GM20000 (cell line): Measurements from ENCODE around the gene MAGEA4.

Source experiments
- DNase-seq: peaks from one replicate; pipeline ENCODE4 v3.0.0; 2012; ENCODE audit warnings: low spot score
- TF ChIP-seq, protein P1 (sequence below): IDR thresholded peaks from 2 replicates; pipeline ENCODE4 v1.5.1; 2012; ENCODE audit warnings: mild to moderate bottlenecking, control low read depth; ENCODE audit errors: extremely low read depth, missing control alignments

MAGEA4 gene

DNA sequence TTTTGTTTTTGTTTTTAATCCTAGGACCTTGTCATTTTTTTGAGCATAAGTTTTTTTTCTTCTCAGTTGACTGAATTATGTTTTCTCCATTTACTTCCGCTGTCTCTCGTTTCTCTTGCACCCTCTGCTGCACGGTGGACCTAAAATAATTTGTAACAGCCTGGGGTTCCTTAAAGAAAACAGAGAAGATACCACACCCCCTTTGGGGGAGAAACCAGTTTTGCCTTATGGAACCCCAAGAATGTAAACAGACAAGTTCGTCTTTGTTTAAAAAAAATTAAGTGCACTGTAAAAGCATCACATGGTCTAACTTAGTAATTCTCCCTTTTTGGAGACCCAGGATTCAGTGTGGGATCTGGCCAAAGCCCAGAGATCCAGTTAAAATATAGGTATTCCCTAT is 32.8 kb upstream of the MAGEA4 start:
- TF ChIP-seq, protein P1, sequence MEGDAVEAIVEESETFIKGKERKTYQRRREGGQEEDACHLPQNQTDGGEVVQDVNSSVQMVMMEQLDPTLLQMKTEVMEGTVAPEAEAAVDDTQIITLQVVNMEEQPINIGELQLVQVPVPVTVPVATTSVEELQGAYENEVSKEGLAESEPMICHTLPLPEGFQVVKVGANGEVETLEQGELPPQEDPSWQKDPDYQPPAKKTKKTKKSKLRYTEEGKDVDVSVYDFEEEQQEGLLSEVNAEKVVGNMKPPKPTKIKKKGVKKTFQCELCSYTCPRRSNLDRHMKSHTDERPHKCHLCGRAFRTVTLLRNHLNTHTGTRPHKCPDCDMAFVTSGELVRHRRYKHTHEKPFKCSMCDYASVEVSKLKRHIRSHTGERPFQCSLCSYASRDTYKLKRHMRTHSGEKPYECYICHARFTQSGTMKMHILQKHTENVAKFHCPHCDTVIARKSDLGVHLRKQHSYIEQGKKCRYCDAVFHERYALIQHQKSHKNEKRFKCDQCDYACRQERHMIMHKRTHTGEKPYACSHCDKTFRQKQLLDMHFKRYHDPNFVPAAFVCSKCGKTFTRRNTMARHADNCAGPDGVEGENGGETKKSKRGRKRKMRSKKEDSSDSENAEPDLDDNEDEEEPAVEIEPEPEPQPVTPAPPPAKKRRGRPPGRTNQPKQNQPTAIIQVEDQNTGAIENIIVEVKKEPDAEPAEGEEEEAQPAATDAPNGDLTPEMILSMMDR: no peak
- no peak for DNase-seq

DNA sequence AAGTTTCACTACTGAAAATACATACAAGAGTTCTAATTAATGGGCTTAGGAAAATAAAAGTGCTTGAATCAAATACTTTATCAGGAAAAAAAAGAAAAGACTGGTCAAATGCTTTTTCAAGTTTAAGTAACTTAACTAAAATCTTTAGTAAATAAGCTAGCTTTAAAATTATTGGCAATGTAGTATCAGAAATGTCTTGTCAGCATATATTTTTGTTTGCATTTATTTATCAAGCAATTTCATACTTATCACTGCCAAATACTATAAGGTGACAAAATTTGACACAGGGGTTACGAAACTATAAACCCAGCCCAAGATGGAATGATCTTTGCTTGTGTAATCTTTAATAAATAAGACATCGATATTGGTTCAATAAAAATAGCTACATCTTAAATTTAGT is 31.8 kb upstream of the MAGEA4 start:
- TF ChIP-seq, protein P1: no peak
- no peak for DNase-seq

DNA sequence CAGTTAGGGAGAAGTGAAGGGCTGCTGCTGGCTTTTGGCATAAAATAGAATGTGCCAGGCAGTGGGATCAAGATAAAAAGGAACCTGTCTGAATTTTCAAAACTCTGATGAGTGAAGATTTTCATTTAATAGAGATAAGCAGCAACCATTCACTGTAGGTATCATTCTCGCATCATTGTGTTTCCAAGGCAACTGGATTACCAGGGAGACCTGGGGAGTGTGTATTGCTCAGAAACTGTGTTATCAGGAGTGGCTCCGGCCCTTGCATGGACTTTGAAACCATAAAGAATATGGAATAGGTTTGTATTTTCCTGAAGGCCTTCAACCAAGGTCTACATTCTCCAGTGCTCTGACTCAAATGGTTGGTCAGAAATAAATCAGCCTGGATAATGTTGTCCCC is 23.3 kb upstream of the MAGEA4 start:
- no peak for DNase-seq

DNA sequence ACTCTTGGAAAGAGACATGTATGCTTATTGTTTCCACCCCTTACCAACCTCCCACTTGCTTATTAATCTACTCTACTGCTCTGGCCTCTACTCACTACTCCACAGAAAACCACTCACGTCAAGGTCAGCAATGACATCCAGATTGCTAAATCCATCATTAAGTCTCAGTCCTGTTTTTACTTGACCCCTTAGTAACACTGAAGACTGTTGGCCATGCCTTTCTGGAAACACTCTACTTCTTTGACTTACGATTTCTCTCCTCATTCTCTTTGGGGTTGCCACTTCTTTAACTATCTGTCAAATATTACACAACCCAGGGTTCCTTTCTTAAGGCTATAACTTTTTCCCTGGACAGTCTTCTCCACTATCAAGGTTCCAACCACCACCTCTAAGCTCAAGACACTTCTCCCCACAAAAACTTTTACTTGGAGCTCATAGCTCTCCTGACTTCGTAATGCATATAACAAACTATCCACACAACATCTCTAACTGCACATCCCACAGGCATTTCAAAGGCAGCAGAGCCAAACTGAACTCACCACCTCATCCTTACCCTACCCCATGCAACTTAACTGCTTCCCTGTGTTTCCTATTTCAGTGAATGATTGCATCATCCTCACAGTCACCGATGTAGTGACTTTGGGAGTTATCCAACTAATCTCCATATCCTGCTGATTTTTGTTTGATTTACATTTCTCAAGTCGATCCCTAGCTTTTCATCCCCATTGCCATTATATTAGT is 15.8 kb upstream of the MAGEA4 start:
- TF ChIP-seq, protein P1: no peak
- DNase-seq: no peak

More for the DNA sequence above, 23.3 kb upstream of the MAGEA4 start:
- TF ChIP-seq, protein P1: no peak

DNA sequence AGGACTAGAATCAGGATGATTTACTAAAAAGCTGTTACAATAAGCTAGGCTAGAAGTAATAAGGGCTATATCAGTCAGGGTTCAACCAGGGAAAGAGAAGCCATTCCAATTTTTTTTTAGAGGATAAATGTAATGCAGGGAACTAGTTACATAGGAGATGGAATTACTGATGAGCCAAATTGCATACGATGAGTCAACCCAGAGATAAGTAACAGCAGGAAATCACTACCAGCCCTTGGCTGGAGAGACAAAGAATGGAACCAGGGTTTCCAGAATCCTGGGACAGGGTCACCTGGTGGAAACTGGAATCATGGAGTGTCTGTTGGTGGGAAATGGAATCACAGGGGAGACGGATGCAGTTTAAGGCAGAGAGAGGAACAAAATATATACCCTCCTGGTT is 13.1 kb upstream of the MAGEA4 start:
- DNase-seq: no peak
- TF ChIP-seq, protein P1: no peak

DNA sequence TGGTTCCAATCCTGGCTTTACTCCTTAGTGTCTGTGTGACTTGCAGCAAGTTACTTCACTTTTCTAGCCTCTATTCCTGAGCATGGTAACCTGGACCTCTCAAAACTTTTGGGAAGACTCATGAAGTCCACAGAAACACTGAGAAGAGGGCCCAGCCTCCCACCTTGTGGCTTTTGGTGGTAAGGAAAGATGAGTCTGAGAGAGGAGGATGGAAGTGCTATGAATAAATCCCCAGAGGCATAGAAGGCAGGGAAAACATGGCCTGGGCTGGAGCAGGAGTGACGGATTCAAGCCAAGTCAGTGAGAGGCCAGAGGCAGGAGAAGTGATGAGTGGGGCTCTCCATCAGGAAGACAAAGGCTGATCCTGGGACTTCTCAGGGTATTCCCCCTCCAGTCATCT is 10.9 kb upstream of the MAGEA4 start:
- DNase-seq: no peak
- TF ChIP-seq, protein P1: no peak

DNA sequence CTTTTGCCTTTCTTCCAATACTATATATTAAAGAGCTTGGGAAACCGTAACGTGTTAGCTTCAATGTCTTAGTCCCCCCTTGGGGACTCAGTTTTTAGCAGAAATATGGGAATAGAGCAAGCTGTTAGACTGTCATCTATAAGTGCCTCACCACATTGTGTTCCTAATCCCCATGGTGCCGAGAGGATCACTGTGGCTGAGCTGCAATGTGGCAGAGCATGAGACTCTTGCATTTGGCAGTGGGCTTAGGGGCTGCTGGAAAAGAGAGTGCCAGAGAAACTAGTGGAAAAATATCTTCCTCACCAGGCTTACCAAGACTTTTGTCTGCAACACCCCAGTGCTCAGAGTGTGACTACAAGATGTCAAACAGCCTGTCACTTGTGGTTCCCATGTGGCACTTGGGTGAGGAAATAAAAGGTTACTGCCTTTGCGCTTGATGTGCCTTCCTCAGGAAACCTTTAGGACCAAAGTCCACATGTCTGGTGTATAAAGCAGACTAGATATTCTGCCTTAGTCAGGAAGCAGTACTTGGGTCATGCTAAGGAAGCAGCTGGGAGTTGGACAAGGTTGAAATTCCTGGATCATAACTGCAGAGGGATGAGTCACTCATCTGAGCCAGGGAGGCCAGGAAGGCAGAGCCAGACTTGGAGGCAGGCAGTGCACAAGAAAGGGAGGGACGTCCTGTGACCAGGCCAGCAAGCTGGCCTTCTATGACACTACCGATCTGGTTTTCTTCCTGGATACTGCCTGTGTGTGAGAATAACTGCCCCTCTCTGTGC is 9.7 kb upstream of the MAGEA4 start:
- TF ChIP-seq, protein P1: no peak
- DNase-seq: no peak
